H1 (cell line): ENCODE data around the gene WASF3. TPM values are rescaled to one million over a fixed set of nuclear protein-coding genes. Genes with fewer than 3 reads are reported as not detected.

Experiments
- CTCF ChIA-PET: fragments of 300-600 bp; sonication (Branson Sonifier 250); formaldehyde crosslinking; loops from one replicate; lab custom pipeline; 2021; ENCODE audit not compliant: partially characterized antibody; lab: Charles Lee
- POLR2A ChIA-PET: fragments of 300-600 bp; sonication (Branson Sonifier 250); formaldehyde crosslinking; loops from one replicate; lab custom pipeline; 2021; ENCODE audit warnings: inconsistent platforms; ENCODE audit not compliant: partially characterized antibody; lab: Charles Lee
- DNase-seq, 2 experiments: peaks; one replicate each; pipeline versions ENCODE4 v3.0.0 to v3.0.0-alpha.2; 2010 to 2022; ENCODE audit warnings: low spot score in 2 of 2, low read depth in 1 of 2, mixed read lengths in 1 of 2
- FAIRE-seq: peaks from 2 replicates; lab custom pipeline; 2011; peaks lifted over from hg19 to GRCh38; lab: Jason Lieb, UNC
- H2AFZ ChIP-seq: 2 replicates; pipeline ENCODE4 v1.8.1; 2012; ENCODE audit warnings: low read length, inconsistent platforms
- H2AK5ac ChIP-seq: 2 replicates; pipeline ENCODE4 v1.6.1; 2013; ENCODE audit warnings: low read depth, low read length
- H2BK120ac ChIP-seq: replicated peaks from 2 replicates; pipeline ENCODE3; 2013; ENCODE audit warnings: low read depth, low read length, inconsistent platforms
- H2BK12ac ChIP-seq: 2 replicates; pipeline ENCODE4 v1.6.1; 2013; ENCODE audit warnings: low read depth, low read length
- H2BK15ac ChIP-seq: 2 replicates; pipeline ENCODE4 v1.6.1; 2013; ENCODE audit warnings: low read length
- H2BK20ac ChIP-seq: 2 replicates; pipeline ENCODE4 v1.6.1; 2013; ENCODE audit warnings: low read length
- H2BK5ac ChIP-seq: 2 replicates; pipeline ENCODE4 v1.6.1; 2013; ENCODE audit warnings: low read depth, low read length
- H3K14ac ChIP-seq: 2 replicates; pipeline ENCODE4 v1.6.1; 2013; ENCODE audit warnings: inconsistent platforms; ENCODE audit not compliant: insufficient read length
- H3K18ac ChIP-seq: 2 replicates; pipeline ENCODE4 v1.6.1; 2013; ENCODE audit warnings: low read length; ENCODE audit errors: extremely low read depth
- H3K23ac ChIP-seq: 2 replicates; pipeline ENCODE4 v1.6.1; 2013; ENCODE audit warnings: inconsistent platforms; ENCODE audit not compliant: insufficient read length
- H3K23me2 ChIP-seq: 2 replicates; pipeline ENCODE4 v1.6.1; 2013; ENCODE audit warnings: low read depth, low read length
- H3K27ac ChIP-seq: 2 replicates; pipeline ENCODE4 v1.6.1; 2011; ENCODE audit warnings: low read depth, low read length, inconsistent platforms
- H3K27me3 ChIP-seq, 4 experiments: replicated peaks in 1 of 4; 1 replicate in 1 of 4; 2 replicates in 3 of 4; pipeline versions ENCODE4 v1.6.1 to v1.8.1; 2011 to 2013; ENCODE audit warnings: low read length in 3 of 4, mild to moderate bottlenecking in 3 of 4, inconsistent platforms in 2 of 4, mixed read lengths in 2 of 4, moderate library complexity in 1 of 4; ENCODE audit not compliant: control insufficient read depth in 3 of 4, insufficient read depth in 3 of 4; ENCODE audit errors: extremely low read depth in 1 of 4
- H3K36me3 ChIP-seq, 4 experiments: 2 replicates each; pipeline versions ENCODE4 v1.6.1 to v1.8.1; 2011 to 2013; ENCODE audit warnings: mild to moderate bottlenecking in 4 of 4, low read length in 3 of 4, moderate library complexity in 2 of 4, control low read depth in 1 of 4, inconsistent platforms in 1 of 4; ENCODE audit not compliant: insufficient read depth in 4 of 4, control insufficient read depth in 2 of 4
- H3K4ac ChIP-seq: replicated peaks from 2 replicates; pipeline ENCODE3; 2013; ENCODE audit warnings: low read length, low read depth, mixed read lengths, inconsistent platforms; ENCODE audit not compliant: insufficient read length
- H3K4me1 ChIP-seq, 4 experiments: replicated peaks in 1 of 4; 1 replicate in 1 of 4; 2 replicates in 3 of 4; pipeline versions ENCODE4 v1.6.1 to v1.8.1; 2011 to 2013; ENCODE audit warnings: low read length in 3 of 4, inconsistent platforms in 2 of 4, mixed read lengths in 1 of 4; ENCODE audit not compliant: insufficient read depth in 4 of 4, control insufficient read depth in 3 of 4
- H3K4me2 ChIP-seq, 2 experiments: 2 replicates each; pipeline versions ENCODE4 v1.6.1 to v1.8.1; 2011 to 2013; ENCODE audit warnings: low read depth in 2 of 2, low read length in 2 of 2, control low read depth in 1 of 2, inconsistent platforms in 1 of 2, mild to moderate bottlenecking in 1 of 2; ENCODE audit not compliant: insufficient read depth in 1 of 2
- H3K4me3 ChIP-seq, 4 experiments: fragments of 200-600, 300-600 bp in 1 of 4; sonication (generic), shearing (Covaris generic), sonication (Bioruptor Twin) in 1 of 4; 2 replicates each; pipeline versions ENCODE4 v1.5.1 to v1.8.1; 2011 to 2016; ENCODE audit warnings: low read length in 4 of 4, low read depth in 3 of 4, control low read depth in 2 of 4, inconsistent platforms in 2 of 4, mild to moderate bottlenecking in 2 of 4, mixed read lengths in 1 of 4, moderate library complexity in 1 of 4; ENCODE audit not compliant: insufficient read depth in 2 of 4; ENCODE audit errors: extremely low read depth in 1 of 4
- H3K56ac ChIP-seq: replicated peaks from 2 replicates; pipeline ENCODE3; 2013; ENCODE audit warnings: low read depth, mild to moderate bottlenecking, mixed read lengths, low read length, inconsistent platforms; ENCODE audit not compliant: insufficient read length
- H3K79me1 ChIP-seq: 2 replicates; pipeline ENCODE4 v1.6.1; 2013; ENCODE audit warnings: low read depth, low read length, control low read depth
- H3K79me2 ChIP-seq, 2 experiments: 2 replicates each; pipeline versions ENCODE4 v1.6.1 to v1.8.1; 2012 to 2013; ENCODE audit warnings: low read length in 2 of 2, mild to moderate bottlenecking in 2 of 2, inconsistent platforms in 1 of 2; ENCODE audit not compliant: insufficient read depth in 2 of 2, control insufficient read depth in 1 of 2
- H3K9ac ChIP-seq, 4 experiments: replicated peaks in 1 of 4; 1 replicate in 1 of 4; 2 replicates in 3 of 4; pipeline versions ENCODE4 v1.6.1 to v1.8.1; 2011 to 2013; ENCODE audit warnings: low read depth in 3 of 4, low read length in 3 of 4, control low read depth in 2 of 4, mild to moderate bottlenecking in 2 of 4, moderate library complexity in 2 of 4, inconsistent platforms in 1 of 4; ENCODE audit errors: extremely low read depth in 1 of 4
- H3K9me3 ChIP-seq, 2 experiments: 2 replicates each; pipeline versions ENCODE4 v1.6.1 to v1.8.1; 2012 to 2013; ENCODE audit warnings: mild to moderate bottlenecking in 2 of 2, moderate library complexity in 2 of 2, control low read depth in 1 of 2, inconsistent platforms in 1 of 2, low read depth in 1 of 2, low read length in 1 of 2, mixed read lengths in 1 of 2; ENCODE audit not compliant: insufficient read depth in 2 of 2
- H4K20me1 ChIP-seq, 2 experiments: replicated peaks in 1 of 2; 2 replicates each; pipeline versions ENCODE3 to v1.8.1; 2011 to 2013; ENCODE audit warnings: inconsistent platforms in 2 of 2, low read length in 2 of 2, mild to moderate bottlenecking in 1 of 2; ENCODE audit not compliant: insufficient read depth in 2 of 2, control insufficient read depth in 1 of 2
- H4K5ac ChIP-seq: 2 replicates; pipeline ENCODE4 v1.6.1; 2013; ENCODE audit warnings: low read length, low read depth, mixed read lengths, inconsistent platforms; ENCODE audit not compliant: insufficient read length
- H4K8ac ChIP-seq: 2 replicates; pipeline ENCODE4 v1.8.0; 2013; ENCODE audit warnings: mild to moderate bottlenecking, moderate library complexity, low read length, inconsistent platforms; ENCODE audit not compliant: insufficient read depth; ENCODE audit errors: extremely low read depth
- H4K91ac ChIP-seq: replicated peaks from 2 replicates; pipeline ENCODE3; 2013; ENCODE audit warnings: low read length, mixed read lengths, inconsistent platforms; ENCODE audit not compliant: insufficient read length
- CEBPB ChIP-seq: IDR thresholded peaks from 2 replicates; pipeline ENCODE4 v1.6.1; 2012; ENCODE audit warnings: low read depth, low read length
- FOSL1 ChIP-seq: IDR thresholded peaks from 2 replicates; pipeline ENCODE4 v1.6.1; 2011; ENCODE audit warnings: mild to moderate bottlenecking, low read depth, low read length, moderate library complexity; ENCODE audit not compliant: insufficient read depth
- POLR2AphosphoS5 ChIP-seq: IDR thresholded peaks from 2 replicates; pipeline ENCODE4 v1.6.1; 2011; ENCODE audit warnings: low read depth, low read length
- RAD21 ChIP-seq, 2 experiments: IDR thresholded peaks in 1 of 2; conservative IDR thresholded peaks in 1 of 2; 2 replicates each; pipeline ENCODE4 v1.6.1; 2011; ENCODE audit warnings: low read depth in 2 of 2, low read length in 2 of 2, improper control_type of control experiment in 1 of 2, inconsistent platforms in 1 of 2, mild to moderate bottlenecking in 1 of 2, moderate library complexity in 1 of 2
- SIN3A ChIP-seq, 2 experiments: IDR thresholded peaks in 1 of 2; conservative IDR thresholded peaks in 1 of 2; 2 replicates each; pipeline ENCODE4 v1.6.1; 2011 to 2012; ENCODE audit warnings: low read length in 2 of 2, improper control_type of control experiment in 1 of 2, low read depth in 1 of 2, mild to moderate bottlenecking in 1 of 2
- SP1 ChIP-seq: IDR thresholded peaks from 2 replicates; pipeline ENCODE4 v1.6.1; 2011; ENCODE audit warnings: low read depth, low read length
- WGBS, 2 experiments: shearing (Covaris generic) in 1 of 2; methylation state at CpG; one replicate each; pipeline versions ENCODE4 v1.1.6 to v1.1.7; 2013 to 2015; ENCODE audit warnings: low lambda C conversion rate in 2 of 2, mixed read lengths in 2 of 2, inconsistent platforms in 1 of 2, low coverage in 1 of 2, missing lambda C conversion rate in 1 of 2; ENCODE audit not compliant: insufficient replicate concordance in 2 of 2, insufficient coverage in 1 of 2, insufficient read length in 1 of 2; ENCODE audit errors: extremely low coverage in 1 of 2, missing lambda C conversion rate in 1 of 2; 5-methylcytosine and 5-hydroxymethylcytosine counted together
- polyA plus RNA-seq, 7 experiments: library from polyadenylated mRNA; depleted of rRNA in 3 of 7; stranded (reverse) in 5 of 7; unstranded in 2 of 7; fragments of >200 nt in 5 of 7; fragments of 200-250 nt in 2 of 7; gene quantifications; 1 replicate in 5 of 7; 2 replicates in 1 of 7; 4 replicates in 1 of 7; pipeline versions ENCODE4 v1.2.1 to v1.2.3, GENCODE V29; 2011 to 2013; ENCODE audit warnings: missing spikeins in 2 of 7, mixed read lengths in 2 of 7
- total RNA-seq: library from RNA; stranded (reverse); fragmentation: NEBNext Ultra II Directional; extraction: Animal tissue kit (Norgen Biotek cat#: 25700); gene quantifications from 2 replicates; pipeline ENCODE4 v1.2.1, GENCODE V29; 2021
- TF ChIP-seq, protein P1 (sequence below), 3 experiments: IDR thresholded peaks; 1 replicate in 2 of 3; 2 replicates in 1 of 3; pipeline versions ENCODE4 v1.5.1 to v1.6.1; 2011; ENCODE audit warnings: low read length in 3 of 3, mild to moderate bottlenecking in 3 of 3, inconsistent platforms in 2 of 3, low read depth in 1 of 3, moderate library complexity in 1 of 3; ENCODE audit not compliant: insufficient read depth in 1 of 3; ENCODE audit errors: control extremely low read depth in 1 of 3
- TF ChIP-seq, protein P2 (sequence below): IDR thresholded peaks from 2 replicates; pipeline ENCODE4 v1.6.1; 2012; ENCODE audit warnings: inconsistent platforms

Gene WASF3
- total and polyA plus RNA-seq, 2 of the 8 experiments (the other 6 are each of a cell fraction or from before 2014, with no cell fraction given): 18.7 to 39.8 TPM

DNA sequence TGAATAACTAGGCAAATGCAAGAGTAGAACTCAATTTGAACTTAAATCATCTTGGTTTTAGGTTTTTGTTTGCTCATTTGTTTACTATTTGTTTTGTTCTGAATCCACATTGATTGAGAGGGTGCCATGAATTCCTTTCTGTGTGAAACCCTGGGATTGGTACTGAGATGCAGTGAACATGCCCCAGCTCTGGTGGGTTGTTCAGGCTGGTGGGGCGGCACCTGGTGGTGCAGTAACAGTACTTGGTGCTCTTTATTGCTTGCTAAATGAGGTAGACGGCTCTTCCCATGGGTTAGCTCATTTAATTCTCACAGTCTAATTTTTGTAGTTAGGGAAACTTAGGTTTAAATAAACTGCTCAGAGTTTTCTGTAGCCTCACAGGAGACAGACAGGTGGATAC lies 48.4 kb downstream of the WASF3 start:
- whole genome bisulfite sequencing, 2 experiments: 60% methylated on average over 2 of the region's 2 CpGs; no CpG with 5 or more reads in 1 of the 2 experiments
- no peak overlapping the region for H2AK5ac ChIP-seq
- no peak overlapping the region for H3K18ac ChIP-seq
- H3K56ac ChIP-seq: no peak overlapping the region
- no peak overlapping the region for H4K5ac ChIP-seq
- H3K79me2 ChIP-seq: peaks cover 0 to 66% of the 10 kb centered on the region in 2 experiments; a peak in 3 of 4 replicates
- ChIA-PET CTCF (interaction anchor here (0.6 to 2.7 kb wide), 31 partner anchors 9 to 1869 kb away, joined by 3 to 15 read pairs (median 4); no protein-coding TSS in a partner anchor), POLR2A (interaction anchor here (1.9 kb wide), 1 partner anchor 14 kb away, joined by 5 read pairs; no protein-coding TSS in a partner anchor)
- H4K8ac ChIP-seq: no peak overlapping the region
- no peak overlapping the region for H2BK20ac ChIP-seq
- H2BK5ac ChIP-seq: no peak overlapping the region
- H3K27me3 ChIP-seq: no peaks in the 10 kb centered on the region
- DNase-seq (peak in 1 of 2 experiments; percentile 25), FAIRE-seq (peak; percentile 71)
- H2BK12ac ChIP-seq: no peak overlapping the region
- H3K9ac ChIP-seq: no peak overlapping the region
- H2BK15ac ChIP-seq: no peak overlapping the region
- no peaks in the 10 kb centered on the region for H3K9me3 ChIP-seq
- H3K23me2 ChIP-seq: no peaks in the 10 kb centered on the region
- no peak overlapping the region for H2AFZ ChIP-seq
- no peak overlapping the region for H3K4me2 ChIP-seq
- no peak overlapping the region for H3K4me3 ChIP-seq
- no peak overlapping the region for H3K27ac ChIP-seq
- no peaks in the 10 kb centered on the region; the same call in 1 of the 2 replicates for H3K79me1 ChIP-seq
- H3K4ac ChIP-seq: no peak overlapping the region
- no peak for TF ChIP-seq SIN3A (conservative IDR thresholded peaks at IDR 0.05 in 1 of 2, IDR thresholded peaks at IDR 0.05 in 1 of 2; ENCODE audit: low read depth in 1 of 2, low read length in 2 of 2)
- no peak for TF ChIP-seq SP1
- TF ChIP-seq FOSL1: no peak
- TF ChIP-seq, protein P1, sequence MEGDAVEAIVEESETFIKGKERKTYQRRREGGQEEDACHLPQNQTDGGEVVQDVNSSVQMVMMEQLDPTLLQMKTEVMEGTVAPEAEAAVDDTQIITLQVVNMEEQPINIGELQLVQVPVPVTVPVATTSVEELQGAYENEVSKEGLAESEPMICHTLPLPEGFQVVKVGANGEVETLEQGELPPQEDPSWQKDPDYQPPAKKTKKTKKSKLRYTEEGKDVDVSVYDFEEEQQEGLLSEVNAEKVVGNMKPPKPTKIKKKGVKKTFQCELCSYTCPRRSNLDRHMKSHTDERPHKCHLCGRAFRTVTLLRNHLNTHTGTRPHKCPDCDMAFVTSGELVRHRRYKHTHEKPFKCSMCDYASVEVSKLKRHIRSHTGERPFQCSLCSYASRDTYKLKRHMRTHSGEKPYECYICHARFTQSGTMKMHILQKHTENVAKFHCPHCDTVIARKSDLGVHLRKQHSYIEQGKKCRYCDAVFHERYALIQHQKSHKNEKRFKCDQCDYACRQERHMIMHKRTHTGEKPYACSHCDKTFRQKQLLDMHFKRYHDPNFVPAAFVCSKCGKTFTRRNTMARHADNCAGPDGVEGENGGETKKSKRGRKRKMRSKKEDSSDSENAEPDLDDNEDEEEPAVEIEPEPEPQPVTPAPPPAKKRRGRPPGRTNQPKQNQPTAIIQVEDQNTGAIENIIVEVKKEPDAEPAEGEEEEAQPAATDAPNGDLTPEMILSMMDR (IDR thresholded peaks at IDR 0.05; ENCODE audit: control extremely low read depth in 1 of 3, insufficient read depth in 1 of 3, low read depth in 1 of 3, low read length in 3 of 3): peak; percentile 51 to 62 (median 61)
- no peak for TF ChIP-seq CEBPB
- TF ChIP-seq POLR2AphosphoS5: no peak
- TF ChIP-seq RAD21 (IDR thresholded peaks at IDR 0.05 in 1 of 2, conservative IDR thresholded peaks at IDR 0.05 in 1 of 2; ENCODE audit: low read depth in 2 of 2, low read length in 2 of 2): peak; percentile 54 to 58
- TF ChIP-seq, protein P2, sequence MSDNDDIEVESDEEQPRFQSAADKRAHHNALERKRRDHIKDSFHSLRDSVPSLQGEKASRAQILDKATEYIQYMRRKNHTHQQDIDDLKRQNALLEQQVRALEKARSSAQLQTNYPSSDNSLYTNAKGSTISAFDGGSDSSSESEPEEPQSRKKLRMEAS: no peak
- TF ChIP-seq, all 59 proteins: peak for 2
- Histone ChIP-seq H4K20me1 (peaks cover 2% of the 10 kb centered on the region in 2 experiments), H3K4me1 (peaks cover 0 to 3% (median 0%) of the 10 kb centered on the region in 4 experiments; a peak in 1 of 7 replicates), H3K14ac (no peak overlapping the region), H2BK120ac (no peak overlapping the region), H4K91ac (no peak overlapping the region), H3K36me3 (no peaks in the 10 kb centered on the region), H3K23ac (no peak overlapping the region)
